PC-9 (cell line): Measurements from ENCODE around the gene ANO1.

Experiments used
- EZH2 ChIP-seq: fragments of 200-600 bp; sonication (generic); IDR thresholded peaks from 2 replicates; pipeline ENCODE4 v1.8.0; 2017; ENCODE audit warnings: antibody characterized with exemption, low read depth
- TF ChIP-seq, protein P1 (sequence below): fragments of 200-600 bp; sonication (generic); conservative IDR thresholded peaks from 2 replicates; pipeline ENCODE4 v1.6.1; 2017; ENCODE audit warnings: mixed run types, antibody characterized with exemption, mild to moderate bottlenecking, moderate library complexity

DNA sequence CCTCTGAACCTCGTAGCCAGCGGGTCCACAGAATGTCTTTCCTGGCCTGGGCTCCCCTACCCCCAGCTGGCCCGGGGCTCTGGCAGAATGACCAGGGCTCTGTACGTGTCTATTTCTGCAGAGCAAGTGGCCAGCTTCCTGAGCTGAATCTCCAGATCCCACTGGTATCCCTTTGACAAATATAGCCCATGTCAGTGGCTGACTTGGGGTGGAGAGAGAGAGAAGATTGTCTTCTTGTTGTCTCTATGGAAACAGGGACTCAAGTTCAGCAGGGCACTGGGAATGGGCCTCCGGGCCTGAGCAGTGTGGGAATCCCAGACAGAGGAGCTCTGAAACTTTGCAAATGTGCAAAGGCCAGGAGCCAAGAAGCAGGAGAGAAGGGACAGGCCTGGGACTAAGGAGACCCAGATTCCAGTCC, 33.9 kb downstream of the ANO1 start:
- TF ChIP-seq, protein P1, sequence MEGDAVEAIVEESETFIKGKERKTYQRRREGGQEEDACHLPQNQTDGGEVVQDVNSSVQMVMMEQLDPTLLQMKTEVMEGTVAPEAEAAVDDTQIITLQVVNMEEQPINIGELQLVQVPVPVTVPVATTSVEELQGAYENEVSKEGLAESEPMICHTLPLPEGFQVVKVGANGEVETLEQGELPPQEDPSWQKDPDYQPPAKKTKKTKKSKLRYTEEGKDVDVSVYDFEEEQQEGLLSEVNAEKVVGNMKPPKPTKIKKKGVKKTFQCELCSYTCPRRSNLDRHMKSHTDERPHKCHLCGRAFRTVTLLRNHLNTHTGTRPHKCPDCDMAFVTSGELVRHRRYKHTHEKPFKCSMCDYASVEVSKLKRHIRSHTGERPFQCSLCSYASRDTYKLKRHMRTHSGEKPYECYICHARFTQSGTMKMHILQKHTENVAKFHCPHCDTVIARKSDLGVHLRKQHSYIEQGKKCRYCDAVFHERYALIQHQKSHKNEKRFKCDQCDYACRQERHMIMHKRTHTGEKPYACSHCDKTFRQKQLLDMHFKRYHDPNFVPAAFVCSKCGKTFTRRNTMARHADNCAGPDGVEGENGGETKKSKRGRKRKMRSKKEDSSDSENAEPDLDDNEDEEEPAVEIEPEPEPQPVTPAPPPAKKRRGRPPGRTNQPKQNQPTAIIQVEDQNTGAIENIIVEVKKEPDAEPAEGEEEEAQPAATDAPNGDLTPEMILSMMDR, result no peak
- TF ChIP-seq EZH2, result no peak
